SHP77 treated with DMSO at 0.1 percent for 48 hours (cell line): ENCODE data around the gene ZNF682.
A peak's percentile ranks its signal among the peaks of the same experiment; 100 is the strongest.
"Not testable (repeated sequence)": the region's sequence is repeated elsewhere in the genome, so short reads cannot be mapped to it uniquely, and the experiment has no call there.

Experiments used
- DNase-seq: peaks from one replicate; lab custom pipeline; 2025; lab: John Stamatoyannopoulos, UW

ZNF682 gene

DNA sequence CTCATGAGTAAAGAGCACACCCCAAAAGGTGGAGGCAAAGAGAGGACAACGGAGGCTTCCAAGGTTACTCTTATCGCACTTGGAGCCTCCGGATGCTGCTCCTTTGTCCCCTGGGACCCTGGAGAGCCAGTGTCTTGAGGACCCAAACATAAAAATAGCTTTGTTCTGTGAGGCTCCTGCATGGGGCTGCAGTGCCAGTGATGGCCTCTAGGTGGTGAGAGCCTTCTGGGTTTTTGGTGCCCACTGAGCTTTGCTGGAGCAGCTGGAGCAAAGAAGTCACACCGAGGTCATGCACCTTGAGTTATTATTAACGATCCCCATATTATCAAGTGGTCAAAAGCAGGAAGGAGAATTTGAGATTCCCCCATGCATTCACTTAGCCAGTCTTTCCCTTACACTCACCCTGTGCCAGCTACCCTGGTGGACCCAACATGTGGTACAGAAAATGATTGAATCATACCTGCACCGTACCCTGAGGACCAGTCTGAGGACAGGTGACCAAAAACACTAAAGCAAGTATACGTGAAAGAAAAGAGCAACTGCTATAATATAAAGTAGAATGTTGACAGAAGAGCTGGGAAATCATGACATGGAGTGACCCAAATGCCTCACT lies 41.5 kb downstream of the ZNF682 start:
- no peak for DNase-seq

DNA sequence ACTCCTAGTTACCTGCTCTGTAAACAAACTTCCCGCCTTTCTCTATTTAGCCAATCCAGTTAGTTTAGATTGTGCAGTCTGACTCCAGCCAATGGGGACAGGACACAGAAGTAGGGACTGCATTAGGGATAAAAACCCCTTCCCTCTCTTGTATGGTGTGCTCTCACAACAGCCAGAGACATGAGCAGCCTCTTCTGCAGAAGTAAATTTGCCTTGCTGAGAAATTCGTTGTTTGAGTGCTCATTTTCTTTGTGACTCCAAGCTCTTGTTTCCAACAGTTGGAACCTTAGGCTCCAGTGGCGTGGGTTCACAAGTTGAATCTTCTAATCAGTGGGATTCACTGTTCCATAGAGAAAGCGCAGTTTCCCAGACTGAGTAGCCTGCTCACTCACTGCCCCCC lies 72.4 kb downstream of the ZNF682 start:
- no peak for DNase-seq

DNA sequence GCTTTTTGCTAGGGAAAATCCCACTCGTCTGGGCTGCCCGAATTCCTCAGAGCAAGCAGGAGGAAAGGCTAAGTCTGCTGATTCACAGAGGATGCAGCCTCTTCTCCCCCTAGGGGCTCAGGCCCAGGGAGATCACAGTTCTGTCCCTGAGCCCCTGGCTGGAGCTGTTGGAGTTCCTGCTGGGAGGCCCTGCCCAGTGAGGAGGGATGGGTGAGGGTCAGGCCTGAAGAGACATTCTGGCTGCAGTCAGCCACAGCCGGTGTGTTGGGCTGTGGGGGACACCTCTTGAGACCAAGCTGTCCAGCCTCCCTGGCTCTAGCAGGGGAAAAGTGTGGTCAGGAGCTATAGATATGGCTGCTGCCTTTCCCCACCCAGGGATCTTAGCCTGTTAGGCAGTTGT lies 73.2 kb downstream of the ZNF682 start:
- not testable (repeated sequence) for DNase-seq

DNA sequence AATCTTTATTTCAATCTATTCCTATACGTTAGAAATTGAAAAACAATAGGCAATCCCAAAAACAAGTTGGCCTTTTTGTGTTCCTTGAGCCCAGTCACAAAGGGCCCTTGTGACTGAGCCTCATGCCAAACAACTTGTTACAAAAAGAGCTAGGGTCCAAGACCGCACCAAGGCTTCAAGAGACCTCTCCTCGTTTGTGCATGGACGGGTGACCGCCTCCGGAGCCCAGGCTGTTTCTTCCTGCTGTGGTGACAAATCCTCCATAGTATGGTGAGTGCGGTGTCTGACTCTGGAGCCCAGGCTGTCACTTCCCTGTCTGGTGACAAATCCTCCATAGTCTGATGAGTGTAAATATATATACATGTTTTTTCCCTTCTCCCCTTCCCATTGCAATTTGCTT lies 74.9 kb downstream of the ZNF682 start:
- DNase-seq: no peak

DNA sequence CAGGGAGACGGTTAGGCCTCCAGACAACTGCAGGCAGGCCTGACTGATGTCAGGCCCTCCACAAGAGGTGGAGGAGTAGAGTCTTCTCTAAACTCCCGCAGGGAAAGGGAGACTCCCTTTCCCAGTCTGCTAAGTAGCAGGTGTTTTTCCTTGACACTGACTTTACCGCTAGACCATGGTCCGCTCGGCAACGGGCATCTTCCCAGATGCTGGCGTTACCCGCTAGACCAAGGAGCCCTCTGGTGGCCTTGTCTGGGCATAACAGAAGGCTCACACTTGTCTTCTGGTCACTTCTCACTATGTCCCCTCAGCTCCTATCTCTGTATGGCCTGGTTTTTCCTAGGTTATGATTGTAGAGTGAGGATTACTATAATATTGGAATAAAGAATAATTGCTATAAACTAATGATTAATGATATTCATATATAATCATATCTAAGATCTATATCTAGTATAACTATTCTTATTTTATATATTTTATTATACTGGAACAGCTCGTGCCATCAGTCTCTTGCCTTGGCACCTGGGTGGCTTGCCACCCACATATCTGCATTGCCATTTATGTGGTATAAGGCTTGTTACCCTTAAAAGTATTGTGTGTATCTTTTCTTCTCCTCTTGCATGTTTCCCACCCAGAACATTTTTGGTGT lies 80.0 kb downstream of the ZNF682 start:
- DNase-seq: peak; percentile 34

DNA sequence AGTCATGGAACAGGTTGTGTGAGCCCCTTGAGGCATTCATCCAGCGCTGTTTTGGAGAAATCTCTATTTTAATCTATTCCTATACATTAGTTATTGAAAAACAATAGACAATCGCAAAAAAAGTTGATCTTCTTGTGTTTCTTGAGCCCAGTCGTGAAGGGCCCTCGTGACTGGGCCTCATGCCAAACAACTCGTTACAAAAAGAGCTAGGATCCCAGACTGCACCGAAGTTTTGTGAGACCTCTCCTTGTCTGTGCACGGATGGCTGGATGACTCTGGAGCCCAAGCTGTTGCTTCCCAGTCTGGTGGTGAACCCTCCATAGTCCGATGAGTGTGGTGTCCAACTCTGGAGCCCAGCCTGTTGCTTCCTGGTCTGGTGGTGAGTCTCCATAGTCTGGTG lies 81.5 kb downstream of the ZNF682 start:
- not testable (repeated sequence) for DNase-seq

DNA sequence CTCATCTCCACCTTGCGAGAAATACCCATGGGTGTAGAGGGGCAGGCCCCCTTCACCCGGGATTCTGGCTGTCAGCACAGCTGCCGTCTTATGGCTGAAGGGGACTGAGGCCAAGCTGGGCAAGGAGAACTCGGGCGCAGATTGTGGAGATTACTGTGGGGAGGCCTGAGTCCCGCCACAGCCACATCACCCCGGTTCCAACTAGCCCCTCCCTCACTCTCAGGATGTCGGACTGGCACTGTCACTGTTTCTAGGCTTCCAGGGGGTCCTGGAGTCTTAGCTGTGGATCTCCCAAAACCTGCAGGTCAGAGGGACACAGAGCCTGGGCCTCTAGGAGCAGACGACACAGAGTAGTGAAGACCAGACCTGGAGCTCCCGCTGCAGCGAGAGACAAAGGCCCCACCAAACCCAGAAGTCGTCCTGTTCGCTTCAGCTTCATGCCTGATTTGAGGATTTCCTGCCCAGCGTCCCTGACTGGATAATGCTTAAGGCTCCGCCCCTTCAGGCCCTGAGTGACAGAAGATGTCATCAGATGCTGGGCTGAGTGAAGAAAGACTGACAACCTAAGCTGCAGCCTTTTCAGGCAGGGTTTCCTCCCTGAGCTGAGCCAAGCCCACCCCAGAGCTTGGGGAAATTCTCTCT lies 82.8 kb downstream of the ZNF682 start:
- DNase-seq: no peak

DNA sequence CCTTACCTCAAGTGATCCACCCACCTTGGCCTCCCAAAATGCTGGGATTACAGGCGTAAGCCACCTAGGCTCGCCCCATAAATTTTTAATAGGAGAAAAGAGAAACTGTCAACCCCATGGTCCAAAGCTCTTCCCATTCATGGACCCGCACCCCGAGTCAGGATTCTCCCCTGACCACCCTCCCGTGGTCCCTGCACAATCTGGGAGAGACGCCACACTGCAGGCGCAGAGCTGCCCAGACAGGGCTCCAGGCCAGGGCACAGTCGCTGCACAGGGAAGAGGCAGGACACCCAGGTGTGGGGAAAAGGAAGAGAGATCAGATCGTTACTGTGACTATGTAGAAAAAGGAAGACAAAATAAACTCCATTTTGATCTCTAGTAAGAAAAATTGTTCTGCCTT lies 84.1 kb downstream of the ZNF682 start:
- no peak for DNase-seq
